Measurements from ENCODE around the gene NLN.

DNA sequence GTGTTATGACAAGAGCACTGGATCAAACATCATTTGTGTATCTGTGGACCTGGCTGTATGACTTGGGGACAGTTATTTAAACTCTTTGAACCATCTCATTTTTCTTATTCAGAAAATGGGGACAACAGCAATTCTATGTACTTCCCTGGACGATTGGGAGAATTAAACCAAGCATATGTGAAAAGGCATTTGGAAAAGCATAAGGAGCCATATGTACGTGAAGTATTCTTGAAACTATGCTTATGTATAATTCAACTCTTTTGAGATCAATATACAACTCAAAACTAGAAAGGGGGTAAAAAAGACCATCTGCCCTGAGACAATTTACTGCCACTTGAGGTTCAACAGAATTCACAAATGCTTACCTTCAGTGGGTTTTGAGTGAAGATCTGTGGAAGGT, 75.5 kb downstream of the NLN start:
- TF ChIP-seq, protein P1, sequence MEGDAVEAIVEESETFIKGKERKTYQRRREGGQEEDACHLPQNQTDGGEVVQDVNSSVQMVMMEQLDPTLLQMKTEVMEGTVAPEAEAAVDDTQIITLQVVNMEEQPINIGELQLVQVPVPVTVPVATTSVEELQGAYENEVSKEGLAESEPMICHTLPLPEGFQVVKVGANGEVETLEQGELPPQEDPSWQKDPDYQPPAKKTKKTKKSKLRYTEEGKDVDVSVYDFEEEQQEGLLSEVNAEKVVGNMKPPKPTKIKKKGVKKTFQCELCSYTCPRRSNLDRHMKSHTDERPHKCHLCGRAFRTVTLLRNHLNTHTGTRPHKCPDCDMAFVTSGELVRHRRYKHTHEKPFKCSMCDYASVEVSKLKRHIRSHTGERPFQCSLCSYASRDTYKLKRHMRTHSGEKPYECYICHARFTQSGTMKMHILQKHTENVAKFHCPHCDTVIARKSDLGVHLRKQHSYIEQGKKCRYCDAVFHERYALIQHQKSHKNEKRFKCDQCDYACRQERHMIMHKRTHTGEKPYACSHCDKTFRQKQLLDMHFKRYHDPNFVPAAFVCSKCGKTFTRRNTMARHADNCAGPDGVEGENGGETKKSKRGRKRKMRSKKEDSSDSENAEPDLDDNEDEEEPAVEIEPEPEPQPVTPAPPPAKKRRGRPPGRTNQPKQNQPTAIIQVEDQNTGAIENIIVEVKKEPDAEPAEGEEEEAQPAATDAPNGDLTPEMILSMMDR (optimal IDR thresholded peaks at IDR 0.05 in 1 of 3, IDR thresholded peaks at IDR 0.05 in 1 of 3, conservative IDR thresholded peaks at IDR 0.05 in 1 of 3; ENCODE audit: extremely low read depth in 1 of 3, insufficient read depth in 2 of 3, low read length in 3 of 3): no peak
- no peak for TF ChIP-seq EZH2 (IDR thresholded peaks at IDR 0.05; ENCODE audit: low read length)
